SK-N-SH treated with all-trans-retinoic acid at 6 μM for 48 hours (cell line): ENCODE results near the gene GNAQ.

Experiments used
- ARNTL ChIP-seq: fragments of 450-650 bp; formaldehyde crosslinking; IDR thresholded peaks from 2 replicates; pipeline ENCODE4 v1.5.0; 2020; ENCODE audit warnings: low read depth, mild to moderate bottlenecking, moderate library complexity, borderline replicate concordance
- BACH2 ChIP-seq: fragments of 250-450 bp; sonication (Bioruptor Pico); IDR thresholded peaks from 2 replicates; pipeline ENCODE4 v1.9.0; 2021; ENCODE audit warnings: mild to moderate bottlenecking, borderline replicate concordance
- PATZ1 ChIP-seq: fragments of 250-450 bp; sonication (Bioruptor Pico); IDR thresholded peaks from 2 replicates; pipeline ENCODE4 v1.8.0; 2020; ENCODE audit warnings: mild to moderate bottlenecking, moderate library complexity, borderline replicate concordance
- PPARA ChIP-seq: fragments of 250-450 bp; sonication (Bioruptor Pico); IDR thresholded peaks from 2 replicates; pipeline ENCODE4 v1.5.0; 2020; ENCODE audit warnings: mild to moderate bottlenecking, borderline replicate concordance
- TSHZ2 ChIP-seq: fragments of 250-450 bp; sonication (Bioruptor Pico); IDR thresholded peaks from 2 replicates; pipeline ENCODE4 v1.5.0; 2020; ENCODE audit warnings: mild to moderate bottlenecking, moderate library complexity
- ZC3H10 ChIP-seq: fragments of 250-450 bp; sonication (Bioruptor Pico); IDR thresholded peaks from 2 replicates; pipeline ENCODE4 v1.5.1; 2021; ENCODE audit warnings: mild to moderate bottlenecking, moderate library complexity
- ZFP30 ChIP-seq: fragments of 450-650 bp; formaldehyde crosslinking; IDR thresholded peaks from 2 replicates; pipeline ENCODE4 v1.5.0; 2022; ENCODE audit warnings: mild to moderate bottlenecking, moderate library complexity

- TF ChIP-seq ARNTL (no peak), ZFP30 (CRISPR knock-in tag) (no peak), ZC3H10 (CRISPR knock-in tag) (no peak), BACH2 (CRISPR knock-in tag) (no peak), PATZ1 (CRISPR knock-in tag) (no peak), TSHZ2 (CRISPR knock-in tag) (no peak), PPARA (CRISPR knock-in tag) (no peak)
These were observed 48.9 kb downstream of the GNAQ start for GRCh38 chr9:77982581-77983319.
